ENCODE data around the gene MLPH.

- TF ChIP-seq CTCF (conservative IDR thresholded peaks at IDR 0.05; ENCODE audit: low read depth, low read length) (no peak), RCOR1 (IDR thresholded peaks at IDR 0.05; ENCODE audit: insufficient replicate concordance, low read length) (no peak), SMC3 (IDR thresholded peaks at IDR 0.05; ENCODE audit: low read depth, low read length) (no peak), ELK1 (IDR thresholded peaks at IDR 0.05; ENCODE audit: borderline replicate concordance, low read depth, low read length) (no peak), CEBPB (IDR thresholded peaks at IDR 0.05; ENCODE audit: low read depth, low read length) (no peak), USF2 (IDR thresholded peaks at IDR 0.05; ENCODE audit: low read depth, low read length) (no peak), MXI1 (IDR thresholded peaks at IDR 0.05; ENCODE audit: borderline replicate concordance, low read depth, low read length) (no peak), MAFK (IDR thresholded peaks at IDR 0.05; ENCODE audit: low read depth, low read length) (no peak), CHD1 (IDR thresholded peaks at IDR 0.05; ENCODE audit: low read depth, low read length) (no peak), BHLHE40 (IDR thresholded peaks at IDR 0.05; ENCODE audit: low read depth, low read length) (no peak), MAZ (IDR thresholded peaks at IDR 0.05; ENCODE audit: borderline replicate concordance, low read depth, low read length) (no peak), POLR2A (IDR thresholded peaks at IDR 0.05; ENCODE audit: low read depth, low read length) (no peak), FOS (IDR thresholded peaks at IDR 0.05; ENCODE audit: low read depth, low read length) (no peak), RFX5 (IDR thresholded peaks at IDR 0.05; ENCODE audit: low read depth, low read length) (no peak)
Observed at GRCh38 chr2:237577956-237578870, 91.2 kb downstream of the MLPH start.

Data from IMR-90 (cell line).